Fibroblast of lung (primary cell): ENCODE measurements around the gene VSIR. TPM values are rescaled to one million over a fixed set of nuclear protein-coding genes. Genes with fewer than 3 reads are reported as not detected.

Experiments
- DNase-seq, 2 donors: peaks; one replicate each; pipeline versions ENCODE4 v3.0.0 to v3.0.0-alpha.2; 2010; ENCODE audit warnings: low read depth in 2 of 2
- H2AFZ ChIP-seq: 2 replicates; pipeline ENCODE4 v1.5.1; 2012; ENCODE audit warnings: low read length, control low read depth, inconsistent platforms
- H3K27ac ChIP-seq: 2 replicates; pipeline ENCODE4 v1.5.1; 2011; ENCODE audit warnings: low read length, control low read depth; ENCODE audit not compliant: insufficient read depth
- H3K27me3 ChIP-seq: 2 replicates; pipeline ENCODE4 v1.5.1; 2011; ENCODE audit warnings: mild to moderate bottlenecking, low read length; ENCODE audit not compliant: control insufficient read depth, insufficient read depth
- H3K36me3 ChIP-seq: 2 replicates; pipeline ENCODE4 v1.5.1; 2011; ENCODE audit warnings: low read length; ENCODE audit not compliant: control insufficient read depth, insufficient read depth
- H3K4me1 ChIP-seq: 2 replicates; pipeline ENCODE4 v1.5.1; 2011; ENCODE audit warnings: low read length; ENCODE audit not compliant: control insufficient read depth, insufficient read depth; ENCODE audit errors: extremely low read depth
- H3K4me2 ChIP-seq: 2 replicates; pipeline ENCODE4 v1.5.1; 2011; ENCODE audit warnings: low read length, control low read depth; ENCODE audit not compliant: insufficient read depth; ENCODE audit errors: extremely low read depth
- H3K4me3 ChIP-seq, 4 experiments: fragments of 200-600 bp in 1 of 4; sonication (generic) in 1 of 4; replicated peaks in 1 of 4; 2 replicates each; pipeline ENCODE4 v1.5.1; 2011 to 2016; ENCODE audit warnings: low read length in 4 of 4, low read depth in 3 of 4, mild to moderate bottlenecking in 3 of 4, control low read depth in 2 of 4, inconsistent platforms in 1 of 4, mixed read lengths in 1 of 4; ENCODE audit not compliant: insufficient read depth in 1 of 4; ENCODE audit errors: control extremely low read depth in 1 of 4
- H3K79me2 ChIP-seq: 2 replicates; pipeline ENCODE4 v1.5.1; 2012; ENCODE audit warnings: mild to moderate bottlenecking, low read length, inconsistent platforms; ENCODE audit not compliant: control insufficient read depth, insufficient read depth
- H3K9ac ChIP-seq: 2 replicates; pipeline ENCODE4 v1.5.1; 2011; ENCODE audit warnings: mild to moderate bottlenecking, low read length, control low read depth; ENCODE audit not compliant: insufficient read depth
- H3K9me3 ChIP-seq: 2 replicates; pipeline ENCODE4 v1.5.1; 2012; ENCODE audit warnings: low read depth, low read length; ENCODE audit not compliant: control insufficient read depth, insufficient read depth
- H4K20me1 ChIP-seq: 2 replicates; pipeline ENCODE4 v1.5.1; 2011; ENCODE audit warnings: low read length; ENCODE audit not compliant: control insufficient read depth, insufficient read depth; ENCODE audit errors: extremely low read depth
- CTCF ChIP-seq, 2 donors: IDR thresholded peaks in 1 of 2; conservative IDR thresholded peaks in 1 of 2; 1 replicate in 1 of 2; 2 replicates in 1 of 2; pipeline ENCODE4 v1.5.1; 2011 to 2012; ENCODE audit warnings: low read length in 2 of 2, control low read depth in 1 of 2, inconsistent platforms in 1 of 2, low read depth in 1 of 2, mild to moderate bottlenecking in 1 of 2
- EZH2 ChIP-seq: IDR thresholded peaks from 2 replicates; pipeline ENCODE4 v1.5.1; 2012; ENCODE audit warnings: low read length, control low read depth, mild to moderate bottlenecking; ENCODE audit errors: missing control alignments
- polyA plus RNA-seq, 2 donors: library from polyadenylated mRNA; depleted of rRNA in 1 of 2; stranded (reverse) in 1 of 2; unstranded in 1 of 2; fragments of >200 nt; gene quantifications; 2 replicates each; pipeline ENCODE4 v1.2.1, GENCODE V29; 2011 to 2012; ENCODE audit warnings: missing spikeins in 1 of 2
- total RNA-seq: library from RNA; depleted of rRNA; stranded (reverse); fragments of >200 nt; gene quantifications from 2 replicates; pipeline ENCODE4 v1.2.1, GENCODE V29; 2014

The VSIR gene
- total and polyA plus RNA-seq, 2 donors (not counting 1 experiment from before 2014, with no cell fraction given), result 39.9 to 44.1 TPM

DNA sequence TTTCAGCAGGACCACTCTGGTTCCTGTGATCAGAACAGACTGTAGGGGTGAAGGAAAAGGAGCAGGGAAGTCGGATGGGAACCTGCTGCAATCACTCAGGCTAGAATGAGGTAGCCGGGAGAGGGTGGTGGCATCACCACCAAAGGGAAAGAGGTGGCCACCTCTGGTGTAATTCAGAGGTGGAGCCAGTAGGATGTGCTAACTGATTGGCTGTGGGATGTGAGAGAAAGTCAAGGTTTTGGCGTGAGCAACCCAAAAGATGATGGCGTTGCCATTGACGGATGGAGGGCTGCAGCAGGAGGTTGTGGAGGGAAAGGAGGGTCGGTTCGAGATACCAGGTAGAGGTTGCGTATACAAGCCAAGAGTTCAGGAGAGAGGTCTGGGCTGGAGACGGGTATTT, 7.4 kb upstream of the VSIR start:
- H3K36me3 ChIP-seq, result no peaks in the 10 kb centered on the region
- no peak for DNase-seq
- H3K9me3 ChIP-seq, result no peaks in the 10 kb centered on the region
- H3K27ac ChIP-seq, result no peak overlapping the region
- no peak overlapping the region for H2AFZ ChIP-seq
- no peak overlapping the region for H3K9ac ChIP-seq
- H3K79me2 ChIP-seq, result no peaks in the 10 kb centered on the region
- no peak overlapping the region for H3K4me3 ChIP-seq
- TF ChIP-seq EZH2 (no peak), CTCF (conservative IDR thresholded peaks at IDR 0.05 in 1 of 2, IDR thresholded peaks at IDR 0.05 in 1 of 2; ENCODE audit: low read depth in 1 of 2, low read length in 2 of 2) (no peak)
- no peaks in the 10 kb centered on the region for H3K4me1 ChIP-seq
- no peak overlapping the region for H3K4me2 ChIP-seq
- no peaks in the 10 kb centered on the region for H4K20me1 ChIP-seq
- peaks cover 13% of the 10 kb centered on the region for H3K27me3 ChIP-seq

- H3K4me3 ChIP-seq, result no peak overlapping the region
- no peaks in the 10 kb centered on the region for H3K79me2 ChIP-seq
- no peaks in the 10 kb centered on the region for H4K20me1 ChIP-seq
- no peak overlapping the region for H3K27ac ChIP-seq
- no peaks in the 10 kb centered on the region for H3K36me3 ChIP-seq
- DNase-seq, result no peak
- H3K4me2 ChIP-seq, result no peak overlapping the region
- peaks cover 13% of the 10 kb centered on the region for H3K27me3 ChIP-seq
- H3K9me3 ChIP-seq, result no peaks in the 10 kb centered on the region
- no peak for TF ChIP-seq EZH2
- H2AFZ ChIP-seq, result no peak overlapping the region
- H3K4me1 ChIP-seq, result no peaks in the 10 kb centered on the region
- H3K9ac ChIP-seq, result no peak overlapping the region
These were observed 6.8 kb upstream of the VSIR start for GRCh38 chr10:71780156-71780555.

DNA sequence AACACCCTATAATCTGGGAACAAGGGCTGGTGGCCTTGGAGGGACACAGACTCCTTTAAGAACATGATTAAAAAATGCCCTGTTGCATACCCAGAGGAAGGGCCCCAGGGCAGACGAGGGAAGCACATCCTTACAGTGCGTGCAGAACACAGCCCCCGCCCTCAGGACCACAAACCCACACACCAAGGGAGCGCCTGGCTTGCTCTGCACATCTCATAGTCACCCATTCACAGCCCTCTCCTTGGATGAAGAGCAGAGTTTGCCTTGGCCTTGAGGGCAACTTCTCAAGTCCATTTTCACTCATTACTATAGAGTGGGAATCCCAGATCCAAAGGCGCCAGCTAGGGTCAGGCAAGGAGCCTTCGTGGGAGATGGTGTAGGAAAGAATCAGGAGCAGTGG, 6.3 kb upstream of the VSIR start:
- Histone ChIP-seq H3K9me3 (no peaks in the 10 kb centered on the region), H3K4me3 (no peak overlapping the region), H3K36me3 (no peaks in the 10 kb centered on the region), H3K4me2 (no peak overlapping the region), H3K27ac (no peak overlapping the region), H3K27me3 (peaks cover 13% of the 10 kb centered on the region), H3K4me1 (no peaks in the 10 kb centered on the region), H2AFZ (no peak overlapping the region), H4K20me1 (no peaks in the 10 kb centered on the region), H3K9ac (no peak overlapping the region), H3K79me2 (no peaks in the 10 kb centered on the region)
- no peak for DNase-seq
- TF ChIP-seq EZH2, result no peak
- no peak for TF ChIP-seq CTCF (conservative IDR thresholded peaks at IDR 0.05 in 1 of 2, IDR thresholded peaks at IDR 0.05 in 1 of 2; ENCODE audit: low read depth in 1 of 2, low read length in 2 of 2)
